ENCODE data around the gene CBR4.

The CBR4 gene

DNA sequence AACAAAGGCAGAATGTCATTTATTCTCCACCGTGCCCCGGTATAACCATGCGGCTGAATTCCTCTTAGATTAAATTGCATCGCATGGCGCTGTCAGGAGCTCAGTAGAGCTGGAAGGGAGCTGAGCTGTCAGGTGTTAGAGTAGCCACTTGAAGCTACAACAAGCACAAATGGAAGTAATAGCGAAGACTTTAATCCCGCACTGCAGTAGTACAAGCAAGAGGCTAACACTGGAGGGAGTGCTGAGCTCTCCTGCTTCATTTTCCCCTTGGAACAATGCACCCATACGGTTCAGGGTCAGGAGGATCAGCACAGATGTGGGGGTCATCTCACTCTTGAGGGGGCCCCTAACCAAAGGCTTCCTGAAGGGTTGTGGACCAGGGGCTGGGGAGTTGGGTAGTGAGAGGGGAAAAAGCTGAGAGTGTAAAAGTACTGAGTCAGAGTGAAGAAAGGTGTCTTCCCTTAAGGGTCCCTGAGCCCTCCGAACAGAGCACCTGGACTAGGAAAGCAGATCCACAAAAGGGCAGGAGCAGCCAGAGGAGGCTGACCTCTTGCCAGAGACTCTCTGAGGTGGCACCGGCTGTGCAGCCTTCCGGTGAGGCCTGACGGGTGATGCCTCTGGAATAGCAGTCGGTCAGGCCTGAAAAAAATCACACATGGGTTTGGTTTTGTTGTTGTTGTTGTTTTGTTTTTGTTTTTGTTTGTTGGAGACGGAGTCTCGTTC lies 36.0 kb upstream of the CBR4 start:
- H3K27ac ChIP-seq, result no peak overlapping the region
- in situ Hi-C loops (cut with HindIII; ENCODE audit: low pct_ligation_motif_present, low sequenced_read_pairs), result loop anchor here (25.0 kb wide), 1 partner anchor 441 kb away; no protein-coding TSS in a partner anchor

DNA sequence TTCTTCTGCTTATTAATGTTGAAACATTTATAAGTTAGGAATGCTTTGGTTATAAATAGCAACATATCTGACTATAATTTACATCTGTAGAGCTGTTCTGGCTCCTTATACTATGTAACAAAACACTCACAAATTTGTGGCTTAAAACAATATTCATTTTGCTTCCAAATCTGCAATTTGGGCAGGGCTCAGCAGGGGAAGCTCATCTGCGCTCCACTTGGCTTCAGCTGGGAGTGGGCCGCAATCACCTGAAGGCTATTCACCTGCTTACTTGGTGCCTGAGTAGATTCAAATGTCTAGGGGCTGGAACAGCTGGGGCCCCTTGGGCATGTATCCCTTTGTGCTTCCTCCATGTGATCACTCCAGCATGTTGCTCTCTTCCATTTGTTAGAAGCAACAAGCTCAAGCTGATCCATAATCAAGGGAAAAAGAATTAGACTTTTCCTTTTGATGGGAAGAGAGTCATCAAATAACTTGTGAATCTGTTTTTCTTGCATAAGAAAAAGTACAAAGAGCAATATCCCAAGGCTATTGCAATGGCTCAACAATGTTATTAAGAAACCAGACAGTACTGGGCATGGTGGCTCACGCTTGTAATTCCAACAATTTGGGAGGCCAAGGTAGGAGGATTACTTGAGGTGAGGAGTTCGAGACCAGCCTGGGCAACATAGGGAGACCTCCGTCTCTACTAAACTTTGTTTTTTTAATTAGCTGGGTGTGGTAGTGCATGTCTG lies 34.8 kb upstream of the CBR4 start:
- H3K27me3 ChIP-seq (replicated peaks), result no peaks in the 10 kb centered on the region
- no peaks in the 10 kb centered on the region for H3K36me3 ChIP-seq (replicated peaks)
- in situ Hi-C loops (cut with HindIII; ENCODE audit: low pct_ligation_motif_present, low sequenced_read_pairs), result loop anchor here (25.0 kb wide), 1 partner anchor 442 kb away; no protein-coding TSS in a partner anchor
- H3K27ac ChIP-seq, result no peak overlapping the region
- TF ChIP-seq, protein P1, sequence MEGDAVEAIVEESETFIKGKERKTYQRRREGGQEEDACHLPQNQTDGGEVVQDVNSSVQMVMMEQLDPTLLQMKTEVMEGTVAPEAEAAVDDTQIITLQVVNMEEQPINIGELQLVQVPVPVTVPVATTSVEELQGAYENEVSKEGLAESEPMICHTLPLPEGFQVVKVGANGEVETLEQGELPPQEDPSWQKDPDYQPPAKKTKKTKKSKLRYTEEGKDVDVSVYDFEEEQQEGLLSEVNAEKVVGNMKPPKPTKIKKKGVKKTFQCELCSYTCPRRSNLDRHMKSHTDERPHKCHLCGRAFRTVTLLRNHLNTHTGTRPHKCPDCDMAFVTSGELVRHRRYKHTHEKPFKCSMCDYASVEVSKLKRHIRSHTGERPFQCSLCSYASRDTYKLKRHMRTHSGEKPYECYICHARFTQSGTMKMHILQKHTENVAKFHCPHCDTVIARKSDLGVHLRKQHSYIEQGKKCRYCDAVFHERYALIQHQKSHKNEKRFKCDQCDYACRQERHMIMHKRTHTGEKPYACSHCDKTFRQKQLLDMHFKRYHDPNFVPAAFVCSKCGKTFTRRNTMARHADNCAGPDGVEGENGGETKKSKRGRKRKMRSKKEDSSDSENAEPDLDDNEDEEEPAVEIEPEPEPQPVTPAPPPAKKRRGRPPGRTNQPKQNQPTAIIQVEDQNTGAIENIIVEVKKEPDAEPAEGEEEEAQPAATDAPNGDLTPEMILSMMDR (IDR thresholded peaks at IDR 0.05; ENCODE audit: low read depth, low read length, missing control alignments), result no peak
- no peak overlapping the region for H3K4me3 ChIP-seq (ENCODE audit: low read depth, low read length)
- DNase-seq, result no peak

More for the DNA sequence above, 36.0 kb upstream of the CBR4 start:
- H3K4me3 ChIP-seq (ENCODE audit: low read depth, low read length), result no peak overlapping the region
- no peaks in the 10 kb centered on the region for H3K36me3 ChIP-seq (replicated peaks)
- no peak for DNase-seq
- H3K27me3 ChIP-seq (replicated peaks), result no peaks in the 10 kb centered on the region
- TF ChIP-seq, protein P1 (IDR thresholded peaks at IDR 0.05; ENCODE audit: low read depth, low read length, missing control alignments), result peak; percentile 33

DNA sequence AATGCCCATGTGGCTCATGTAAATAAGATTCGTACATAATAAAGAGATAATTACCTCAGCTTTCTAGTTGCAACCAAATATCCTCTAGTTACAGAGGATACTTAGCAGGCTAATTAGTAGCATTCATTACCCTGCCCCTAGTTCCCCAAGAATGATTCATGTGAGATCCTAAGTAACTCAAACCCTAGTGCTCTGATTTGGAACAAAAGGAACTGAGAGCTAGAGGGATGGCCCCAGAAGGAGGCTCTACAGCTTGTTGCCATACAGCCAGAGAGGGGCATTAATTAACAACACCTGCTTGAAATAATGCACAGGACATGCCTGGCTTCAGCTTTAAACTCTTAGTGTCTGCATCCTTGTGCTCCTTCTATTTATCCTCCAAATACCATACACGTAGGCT lies 32.6 kb upstream of the CBR4 start:
- no peaks in the 10 kb centered on the region for H3K27me3 ChIP-seq (replicated peaks)
- in situ Hi-C loops (cut with HindIII; ENCODE audit: low pct_ligation_motif_present, low sequenced_read_pairs), result loop anchor here (25.0 kb wide), 1 partner anchor 445 kb away; no protein-coding TSS in a partner anchor
- H3K36me3 ChIP-seq (replicated peaks), result no peaks in the 10 kb centered on the region
- DNase-seq, result no peak
- H3K27ac ChIP-seq, result no peak overlapping the region
- H3K4me3 ChIP-seq (ENCODE audit: low read depth, low read length), result no peak overlapping the region
- TF ChIP-seq, protein P1 (IDR thresholded peaks at IDR 0.05; ENCODE audit: low read depth, low read length, missing control alignments), result no peak

DNA sequence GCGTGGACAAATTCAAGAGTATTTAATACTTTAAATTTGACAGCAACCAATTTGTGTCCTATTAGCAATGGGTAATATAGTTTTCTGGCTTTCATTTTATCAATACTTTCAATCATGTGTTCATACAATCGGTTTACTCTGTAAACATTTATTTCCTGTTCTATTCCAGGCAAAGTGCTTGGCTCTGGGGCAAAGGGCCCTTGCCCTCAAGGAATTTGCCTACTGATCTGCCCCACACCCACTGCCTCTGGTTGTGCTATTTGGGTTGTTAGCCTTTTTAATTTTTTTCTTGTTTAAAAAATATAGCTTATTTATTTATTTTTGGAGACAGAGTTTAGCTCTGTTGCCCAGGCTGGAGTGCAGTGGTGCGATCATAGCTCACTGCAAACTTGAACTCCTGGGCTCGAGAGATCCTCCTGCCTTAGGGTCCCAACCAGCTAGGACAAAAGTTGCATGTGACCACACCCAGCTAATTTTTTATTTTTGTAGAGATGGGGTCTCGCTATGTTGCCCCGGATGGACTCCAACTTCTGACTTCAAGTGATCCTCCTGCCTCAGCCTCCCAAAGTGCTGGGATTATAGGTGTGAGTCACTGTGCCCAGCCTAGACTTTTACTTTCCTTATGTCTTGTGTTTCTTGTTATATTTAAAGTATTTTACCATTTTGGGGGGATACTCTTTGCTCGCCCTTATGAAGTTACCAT lies 30.7 kb upstream of the CBR4 start:
- TF ChIP-seq, protein P1 (IDR thresholded peaks at IDR 0.05; ENCODE audit: low read depth, low read length, missing control alignments), result no peak
- in situ Hi-C loops (cut with HindIII; ENCODE audit: low pct_ligation_motif_present, low sequenced_read_pairs), result loop anchor here (25.0 kb wide), 1 partner anchor 447 kb away; no protein-coding TSS in a partner anchor
- no peaks in the 10 kb centered on the region for H3K36me3 ChIP-seq (replicated peaks)

DNA sequence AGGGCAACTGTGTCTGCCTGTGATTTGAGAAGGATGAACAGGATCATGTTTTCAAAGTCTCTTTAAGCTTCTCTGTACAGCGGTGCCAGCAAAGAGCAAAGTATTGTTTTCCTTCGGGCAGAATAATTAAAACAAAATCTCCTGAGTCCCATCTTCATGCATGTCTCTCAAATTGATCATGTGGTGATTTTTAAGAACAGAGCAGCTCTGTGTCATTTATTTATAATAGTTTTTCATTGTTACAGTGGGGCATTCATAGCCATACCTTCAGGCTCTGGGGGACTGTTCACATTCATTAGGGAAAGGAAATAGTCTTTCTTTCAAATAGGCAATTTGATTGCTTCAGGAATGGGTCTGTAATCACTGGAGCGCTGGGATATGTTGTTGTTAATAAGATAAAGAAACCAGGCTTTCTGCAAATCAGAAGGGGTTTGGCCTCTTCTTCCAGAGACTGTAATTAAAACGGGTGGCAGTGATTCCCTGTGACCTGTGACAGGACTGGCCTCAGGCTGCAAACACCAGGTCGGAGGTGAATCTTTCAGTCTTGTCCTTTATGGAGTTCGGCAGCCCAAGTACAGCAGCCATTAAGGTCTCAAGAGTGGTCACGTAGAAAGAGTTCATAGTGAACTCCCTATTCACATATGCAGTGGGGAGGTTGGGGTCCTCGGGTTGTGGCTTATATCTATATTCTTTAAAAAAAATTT lies 29.3 kb upstream of the CBR4 start:
- Histone ChIP-seq H3K4me3 (ENCODE audit: low read depth, low read length) (no peak overlapping the region), H3K27ac (no peak overlapping the region), H3K27me3 (replicated peaks) (no peaks in the 10 kb centered on the region), H3K36me3 (replicated peaks) (no peaks in the 10 kb centered on the region)
- in situ Hi-C loops (cut with HindIII; ENCODE audit: low pct_ligation_motif_present, low sequenced_read_pairs), result loop anchor here (25.0 kb wide), 1 partner anchor 448 kb away; no protein-coding TSS in a partner anchor
- no peak for DNase-seq
- TF ChIP-seq, protein P1 (IDR thresholded peaks at IDR 0.05; ENCODE audit: low read depth, low read length, missing control alignments), result no peak

More for the DNA sequence above, 30.7 kb upstream of the CBR4 start:
- no peak for DNase-seq
- H3K27me3 ChIP-seq (replicated peaks), result no peaks in the 10 kb centered on the region
- no peak overlapping the region for H3K4me3 ChIP-seq (ENCODE audit: low read depth, low read length)
- no peak overlapping the region for H3K27ac ChIP-seq
